ENCODE measurements around the gene LCNL1.

Gene LCNL1

DNA sequence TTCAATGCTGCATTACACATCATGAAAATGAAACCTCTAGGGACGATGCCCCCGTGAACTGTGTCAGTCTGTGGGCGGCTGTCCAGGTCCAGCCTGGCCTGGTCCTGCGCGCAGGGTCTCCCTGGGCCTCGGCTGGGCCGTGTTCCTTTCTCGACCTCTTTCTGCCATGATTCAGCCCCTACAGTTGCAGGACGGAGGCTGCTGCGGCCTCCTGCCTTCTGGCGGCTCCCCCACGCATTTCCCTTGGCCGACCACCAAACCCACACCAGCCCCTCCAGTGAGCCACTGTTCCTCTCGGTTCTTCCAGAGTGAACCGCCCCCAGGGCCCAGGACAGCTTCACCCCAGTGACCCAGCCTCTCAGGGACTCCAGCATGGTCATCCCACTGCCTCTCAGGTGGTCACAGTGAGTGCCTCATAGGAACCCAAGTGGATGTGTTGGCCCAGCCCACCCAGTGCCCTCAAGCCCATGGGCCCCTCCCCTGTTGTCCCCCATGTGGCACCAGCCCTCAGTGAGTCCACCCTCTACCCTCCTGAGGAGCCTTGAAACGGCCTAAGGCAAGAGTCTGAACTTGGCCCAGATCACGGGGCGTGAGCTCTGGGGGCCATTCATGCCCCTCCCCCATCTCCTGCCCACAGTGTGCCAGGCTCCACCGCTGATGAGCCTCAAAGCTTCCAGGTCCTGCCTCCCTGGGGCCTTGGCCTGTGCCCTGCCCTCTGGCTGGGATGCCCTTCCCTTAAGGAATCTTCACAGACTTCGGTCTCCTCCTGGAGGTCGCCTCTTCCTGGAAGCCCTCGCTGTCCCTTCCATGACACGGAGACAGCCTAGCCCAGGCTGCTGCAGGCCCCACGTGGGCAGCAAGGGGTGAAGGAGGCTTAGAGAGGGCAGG, 23.6 kb downstream of the LCNL1 start:
- Histone ChIP-seq H2AFZ (ENCODE audit: low read depth) (no peak overlapping the region), H3K4me2 (no peak overlapping the region), H3K4me1 (ENCODE audit: low read depth, poor library complexity, severe bottlenecking) (peaks cover under 1% of the 10 kb centered on the region), H4K20me1 (ENCODE audit: insufficient read depth) (no peaks in the 10 kb centered on the region), H3K9ac (no peak overlapping the region), H3K27ac (no peak overlapping the region), H3K27me3 (ENCODE audit: insufficient read depth, low read depth) (peaks cover 58% of the 10 kb centered on the region), H3K36me3 (ENCODE audit: insufficient read depth) (no peaks in the 10 kb centered on the region), H3K4me3 (IDR thresholded peaks at IDR 0.05; ENCODE audit: insufficient read depth, low read depth, low read length) (no peak overlapping the region), H3K79me2 (ENCODE audit: insufficient read depth, low read depth) (no peaks in the 10 kb centered on the region)
- no peak for TF ChIP-seq CTCF (conservative IDR thresholded peaks at IDR 0.05; ENCODE audit: low read depth, low read length)

DNA sequence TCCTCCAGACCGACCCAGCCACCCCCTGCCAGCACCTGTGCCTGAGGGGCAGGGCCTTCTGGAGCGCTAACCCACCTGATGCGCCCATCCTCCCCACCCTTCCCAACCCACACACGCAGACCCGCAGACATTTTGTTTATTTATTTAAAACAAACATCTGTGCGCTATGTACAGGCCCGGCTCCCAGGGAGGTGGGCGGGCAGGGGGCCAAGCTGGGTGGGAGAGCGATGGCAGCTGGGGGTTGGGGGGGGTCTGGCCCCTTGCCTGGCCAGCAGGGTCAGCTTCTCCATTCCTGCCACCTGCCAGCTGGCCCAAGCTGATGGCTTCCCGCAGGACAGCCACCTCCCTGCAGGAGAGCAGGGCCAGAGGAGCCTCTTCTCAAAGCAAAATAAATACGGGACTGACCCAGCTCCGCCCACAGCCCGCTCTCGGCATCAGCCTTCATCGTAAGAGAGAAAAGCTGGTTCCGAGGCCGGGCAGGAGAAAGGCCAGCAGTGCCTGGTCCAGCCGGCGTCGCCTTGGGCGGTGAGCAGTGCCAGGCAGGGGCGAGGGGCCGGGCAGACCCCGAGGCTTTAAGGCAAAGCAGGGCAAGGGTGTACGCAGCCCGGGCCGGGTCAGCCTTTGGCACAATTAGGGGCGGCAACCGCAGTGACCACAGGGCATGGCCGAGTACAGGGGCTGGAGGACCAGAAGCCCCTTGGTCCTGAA, 24.5 kb downstream of the LCNL1 start:
- Histone ChIP-seq H2AFZ (ENCODE audit: low read depth) (no peak overlapping the region), H3K27ac (no peak overlapping the region), H3K4me2 (no peak overlapping the region)

DNA sequence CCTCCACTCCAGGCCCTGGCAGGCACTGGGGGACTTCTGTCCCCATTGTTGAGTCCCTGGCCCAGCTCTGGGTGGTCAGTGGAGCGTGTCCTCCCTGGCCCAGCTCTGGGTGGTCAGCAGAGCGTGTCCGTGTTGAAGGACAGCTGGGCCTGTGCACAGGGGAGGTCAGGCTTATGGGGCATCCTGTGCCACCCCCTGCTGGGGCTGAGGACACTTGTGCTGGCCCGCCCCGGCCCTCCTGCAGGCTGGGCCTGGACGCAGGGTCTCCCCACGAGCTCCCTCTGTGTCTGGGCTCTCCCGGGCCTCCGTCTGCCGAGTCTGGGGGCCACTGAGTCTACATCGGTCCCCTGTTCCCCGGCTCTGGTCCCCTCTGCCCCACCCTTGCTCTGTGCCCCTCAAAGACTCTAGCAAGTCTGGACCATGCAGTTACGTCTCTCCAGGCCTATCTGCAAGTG, 25.1 kb downstream of the LCNL1 start:
- no peaks in the 10 kb centered on the region for H3K36me3 ChIP-seq (ENCODE audit: insufficient read depth)
- H4K20me1 ChIP-seq (ENCODE audit: insufficient read depth) = no peaks in the 10 kb centered on the region
- no peak overlapping the region for H3K4me2 ChIP-seq
- H3K4me1 ChIP-seq (ENCODE audit: low read depth, poor library complexity, severe bottlenecking) = no peaks in the 10 kb centered on the region
- H3K4me3 ChIP-seq (IDR thresholded peaks at IDR 0.05; ENCODE audit: insufficient read depth, low read depth, low read length) = no peak overlapping the region
- H3K79me2 ChIP-seq (ENCODE audit: insufficient read depth, low read depth) = no peaks in the 10 kb centered on the region
- no peak overlapping the region for H3K27ac ChIP-seq
- no peak overlapping the region for H2AFZ ChIP-seq (ENCODE audit: low read depth)
- peaks cover 45% of the 10 kb centered on the region for H3K27me3 ChIP-seq (ENCODE audit: insufficient read depth, low read depth)
- TF ChIP-seq CTCF (conservative IDR thresholded peaks at IDR 0.05; ENCODE audit: low read depth, low read length) = no peak
- no peak overlapping the region for H3K9ac ChIP-seq

More for the DNA sequence above, 24.5 kb downstream of the LCNL1 start:
- Histone ChIP-seq H3K36me3 (ENCODE audit: insufficient read depth) (no peaks in the 10 kb centered on the region), H3K9ac (no peak overlapping the region), H3K4me1 (ENCODE audit: low read depth, poor library complexity, severe bottlenecking) (no peaks in the 10 kb centered on the region), H3K27me3 (ENCODE audit: insufficient read depth, low read depth) (peaks cover 50% of the 10 kb centered on the region), H3K4me3 (IDR thresholded peaks at IDR 0.05; ENCODE audit: insufficient read depth, low read depth, low read length) (no peak overlapping the region), H4K20me1 (ENCODE audit: insufficient read depth) (no peaks in the 10 kb centered on the region), H3K79me2 (ENCODE audit: insufficient read depth, low read depth) (no peaks in the 10 kb centered on the region)
- no peak for TF ChIP-seq CTCF (conservative IDR thresholded peaks at IDR 0.05; ENCODE audit: low read depth, low read length)

GRCh38 chr9:137008312-137008711, 25.5 kb downstream of the LCNL1 start:
- H3K4me3 ChIP-seq (IDR thresholded peaks at IDR 0.05; ENCODE audit: insufficient read depth, low read depth, low read length) = no peak overlapping the region
- H3K4me1 ChIP-seq (ENCODE audit: low read depth, poor library complexity, severe bottlenecking) = no peaks in the 10 kb centered on the region
- no peaks in the 10 kb centered on the region for H3K79me2 ChIP-seq (ENCODE audit: insufficient read depth, low read depth)
- no peaks in the 10 kb centered on the region for H4K20me1 ChIP-seq (ENCODE audit: insufficient read depth)
- no peaks in the 10 kb centered on the region for H3K36me3 ChIP-seq (ENCODE audit: insufficient read depth)
- no peak for TF ChIP-seq CTCF (conservative IDR thresholded peaks at IDR 0.05; ENCODE audit: low read depth, low read length)
- peaks cover 41% of the 10 kb centered on the region; the same call in 1 of the 2 replicates for H3K27me3 ChIP-seq (ENCODE audit: insufficient read depth, low read depth)
- H3K4me2 ChIP-seq = no peak overlapping the region
- no peak overlapping the region for H3K27ac ChIP-seq
- no peak overlapping the region for H2AFZ ChIP-seq (ENCODE audit: low read depth)
- no peak overlapping the region for H3K9ac ChIP-seq
